Heart right ventricle (tissue), 16 donors: ENCODE measurements around the gene BTG2. TPM values are rescaled to one million over a fixed set of nuclear protein-coding genes. Genes with fewer than 3 reads are reported as not detected.

Experiments used
- ATAC-seq, 8 donors: fragments of 200-7000 bp; cut with Tn5 transposase; one replicate each; pipeline ENCODE4 v1.9.1; 2020; ENCODE audit warnings: mild to moderate bottlenecking in 8 of 8, moderate library complexity in 8 of 8, moderate number of reproducible peaks in 1 of 8
- DNase-seq, 2 donors: peaks; one replicate each; pipeline ENCODE4 v3.0.0-alpha.2; 2020
- H3K27ac ChIP-seq, 10 donors: fragments of 200-600 bp; sonication (generic) in 2 of 10; one replicate each; pipeline versions ENCODE4 v1.5.0 to v1.8.0; 2020 to 2022; ENCODE audit warnings: mild to moderate bottlenecking in 3 of 10
- H3K27me3 ChIP-seq, 7 donors: fragments of 200-600 bp; one replicate each; pipeline ENCODE4 v1.8.0; 2021 to 2022; ENCODE audit warnings: mild to moderate bottlenecking in 2 of 7
- H3K36me3 ChIP-seq, 9 donors: fragments of 200-600 bp; sonication (generic) in 1 of 9; one replicate each; pipeline versions ENCODE4 v1.5.0 to v1.8.0; 2020 to 2022; ENCODE audit warnings: mild to moderate bottlenecking in 2 of 9
- H3K4me1 ChIP-seq, 9 donors: fragments of 200-600 bp; sonication (generic) in 1 of 9; one replicate each; pipeline versions ENCODE4 v1.5.0 to v1.8.0; 2020 to 2022; ENCODE audit warnings: mild to moderate bottlenecking in 4 of 9
- H3K4me3 ChIP-seq, 10 donors: fragments of 200-600 bp; sonication (generic) in 2 of 10; one replicate each; pipeline versions ENCODE4 v1.5.0 to v1.8.0; 2020 to 2022; ENCODE audit warnings: mild to moderate bottlenecking in 7 of 10, moderate library complexity in 2 of 10
- H3K9me3 ChIP-seq, 11 donors: fragments of 200-600 bp in 10 of 11; sonication (generic) in 2 of 11; one replicate each; pipeline versions ENCODE4 v1.5.0 to v1.8.0; 2013 to 2022; ENCODE audit warnings: mild to moderate bottlenecking in 2 of 11, control low read depth in 1 of 11, moderate library complexity in 1 of 11
- WGBS, 2 donors: extraction: QIAGEN DNeasy Blood & Tissue Kit; methylation state at CpG; one replicate each; pipeline ENCODE4 v1.1.7; 2013; ENCODE audit warnings: inconsistent platforms in 1 of 2; 5-methylcytosine and 5-hydroxymethylcytosine counted together
- intact Hi-C, 10 donors: fragments of 100-400 bp; cut with DNase I; formaldehyde crosslinking; loops; one replicate each; pipeline versions ENCODE4 v1.11.1 to v1.14.2; 2022
- polyA plus RNA-seq, 2 donors: library from polyadenylated mRNA; stranded (reverse); fragments of 200-250 nt; gene quantifications; one replicate each; pipeline ENCODE4 v1.2.3, GENCODE V29; 2013
- total RNA-seq, 10 donors: library from RNA; stranded (reverse); fragmentation: NEBNext Ultra II Directional in 3 of 10; extraction: Animal tissue kit (Norgen Biotek cat#: 25700) in 3 of 10; gene quantifications; one replicate each; pipeline versions ENCODE4 v1.2.1 to v1.2.4, GENCODE V29; 2021 to 2023
- TF ChIP-seq, protein P1 (sequence below), 9 donors: fragments of 200-600 bp; sonication (generic) in 2 of 9; IDR thresholded peaks; one replicate each; pipeline versions ENCODE4 v1.5.0 to v1.8.0; 2021 to 2022; ENCODE audit warnings: antibody characterized with exemption in 9 of 9, mild to moderate bottlenecking in 5 of 9, moderate library complexity in 1 of 9
- donor health status: Arrhythmogenic right ventricular cardiomyopathy.
- donor health status: ischemic (EF 13 %, LVEDD 7.1; RV severe dilation, severe dysfunction).
- donor health status: healthy with polysubstance abuse.
- donor health status: DM: no; HTN: yes; CAD: no.
- donor health status: DM: no; HTN: no; CAD: no.
- donor health status: ischemic (EF 25% LVEDD 6.9; RV normal size, moderate dysfunction).
- donor health status: ischemic (EF 25% LVEDD 5.7; RV mildly dilated, moderate dysfunction).
- donor health status: healthy.
- donor health status: DM: yes; HTN: yes; CAD: no.
- donor health status: Ischemic cardiomyopathy.
- donor health status: ischemic (EF 35%, LVEDD 5.7; RV mildly dilated, moderate dysfunction).
- donor health status: nonischemic (EF 11% LVEDD 7.7; RV severe dilation, severe dysfunction).
- donor health status: DM: yes; HTN: yes; CAD: no.
- donor health status: PGD.
- donor health status: ischemic (EF 29% LVEDD 5.4; RV normal size, mild dysfunction).
- donor health status: nonischemic (EF 23%, LVEDD 6.1; RV moderate dilation, normal function).

BTG2 gene
- total and polyA plus RNA-seq, 12 donors, result 26.4 to 349 (median 54.2) TPM

DNA sequence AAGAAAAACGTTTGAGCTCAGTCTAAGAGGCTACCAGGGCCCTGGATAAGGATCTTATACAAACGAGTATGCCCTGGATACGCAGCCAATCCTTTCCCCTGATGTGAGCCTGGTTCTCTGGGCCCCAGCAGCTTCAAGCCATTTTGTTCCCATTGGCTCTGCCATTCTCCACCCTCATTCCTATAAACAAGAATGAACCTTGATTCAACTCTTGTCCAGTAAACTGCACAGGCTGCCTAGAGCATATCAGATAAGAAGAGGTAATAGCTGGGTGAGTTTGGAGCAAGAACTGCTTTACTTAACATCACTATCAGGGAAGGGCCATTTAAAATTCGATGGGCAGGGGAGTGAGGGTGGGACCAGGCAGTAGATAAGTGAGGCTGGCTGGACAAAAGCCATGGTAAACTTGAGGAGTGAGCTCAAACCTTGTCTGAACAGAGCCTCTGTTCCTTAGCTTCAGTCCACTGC lies 11.3 kb downstream of the BTG2 start:
- Histone ChIP-seq H3K4me1 (peaks cover 5 to 37% (median 20%) of the 10 kb centered on the region in 9 donors), H3K27ac (peak overlapping the region in 6 of 10 donors; percentile 1 to 43 (median 32)), H3K4me3 (no peak overlapping the region), H3K9me3 (no peaks in the 10 kb centered on the region), H3K27me3 (no peaks in the 10 kb centered on the region), H3K36me3 (no peaks in the 10 kb centered on the region)
- DNase-seq (no peak), ATAC-seq (peak; percentile 23 to 59 (median 41))
- 37 to 38% methylated on average over 4 of the region's 4 CpGs for WGBS, 2 donors
- TF ChIP-seq, protein P1, sequence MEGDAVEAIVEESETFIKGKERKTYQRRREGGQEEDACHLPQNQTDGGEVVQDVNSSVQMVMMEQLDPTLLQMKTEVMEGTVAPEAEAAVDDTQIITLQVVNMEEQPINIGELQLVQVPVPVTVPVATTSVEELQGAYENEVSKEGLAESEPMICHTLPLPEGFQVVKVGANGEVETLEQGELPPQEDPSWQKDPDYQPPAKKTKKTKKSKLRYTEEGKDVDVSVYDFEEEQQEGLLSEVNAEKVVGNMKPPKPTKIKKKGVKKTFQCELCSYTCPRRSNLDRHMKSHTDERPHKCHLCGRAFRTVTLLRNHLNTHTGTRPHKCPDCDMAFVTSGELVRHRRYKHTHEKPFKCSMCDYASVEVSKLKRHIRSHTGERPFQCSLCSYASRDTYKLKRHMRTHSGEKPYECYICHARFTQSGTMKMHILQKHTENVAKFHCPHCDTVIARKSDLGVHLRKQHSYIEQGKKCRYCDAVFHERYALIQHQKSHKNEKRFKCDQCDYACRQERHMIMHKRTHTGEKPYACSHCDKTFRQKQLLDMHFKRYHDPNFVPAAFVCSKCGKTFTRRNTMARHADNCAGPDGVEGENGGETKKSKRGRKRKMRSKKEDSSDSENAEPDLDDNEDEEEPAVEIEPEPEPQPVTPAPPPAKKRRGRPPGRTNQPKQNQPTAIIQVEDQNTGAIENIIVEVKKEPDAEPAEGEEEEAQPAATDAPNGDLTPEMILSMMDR (IDR thresholded peaks at IDR 0.05), result no peak
- intact Hi-C loops, result no loop called here

DNA sequence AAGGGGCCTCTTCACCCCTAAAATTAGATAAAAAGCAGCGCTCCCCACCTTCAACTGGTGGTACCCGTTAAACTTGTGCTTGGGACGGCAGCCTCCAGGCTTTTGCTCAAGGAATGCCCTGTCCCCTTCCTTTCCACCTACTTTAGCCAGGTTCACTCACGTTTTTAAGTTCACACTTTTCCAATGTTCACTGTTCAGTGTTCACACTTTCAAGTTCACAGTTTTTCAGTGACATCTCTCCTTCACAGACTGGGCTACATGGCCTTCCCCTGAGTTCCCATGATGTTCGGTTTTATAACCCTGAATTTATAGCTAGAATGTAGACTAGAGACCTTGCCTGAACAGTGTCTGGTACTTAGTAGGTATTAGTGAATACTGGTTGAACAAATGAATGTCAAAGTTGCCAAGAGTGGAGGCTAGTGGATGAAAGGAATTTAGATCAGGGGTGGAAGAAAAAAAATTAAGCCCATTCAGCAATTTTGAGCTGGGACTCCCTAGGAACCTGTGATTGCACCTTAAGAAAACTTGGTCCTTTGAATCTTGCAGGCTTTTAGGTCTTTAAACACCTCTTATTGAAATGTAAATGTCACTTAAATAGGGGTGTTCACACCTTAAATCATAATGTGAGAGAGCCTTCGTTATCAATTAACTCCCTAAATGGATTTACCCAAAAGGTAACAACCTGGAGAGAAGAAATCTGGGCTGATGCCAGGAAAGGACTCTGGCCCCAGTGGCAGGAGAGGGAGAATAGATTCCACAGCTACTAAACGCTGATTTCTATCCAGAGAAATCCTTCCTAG lies 12.3 kb downstream of the BTG2 start:
- Histone ChIP-seq H3K27ac (peak overlapping the region in 3 of 10 donors; percentile 19 to 43 (median 23)), H3K9me3 (no peaks in the 10 kb centered on the region), H3K4me3 (no peak overlapping the region), H3K4me1 (peaks cover 10 to 43% (median 30%) of the 10 kb centered on the region in 9 donors), H3K36me3 (no peaks in the 10 kb centered on the region), H3K27me3 (no peaks in the 10 kb centered on the region)
- 85% methylated on average over 7 of the region's 7 CpGs for WGBS, 2 donors
- TF ChIP-seq, protein P1 (IDR thresholded peaks at IDR 0.05), result no peak
- ATAC-seq (no peak), DNase-seq (no peak)
- intact Hi-C loops, result no loop called here

DNA sequence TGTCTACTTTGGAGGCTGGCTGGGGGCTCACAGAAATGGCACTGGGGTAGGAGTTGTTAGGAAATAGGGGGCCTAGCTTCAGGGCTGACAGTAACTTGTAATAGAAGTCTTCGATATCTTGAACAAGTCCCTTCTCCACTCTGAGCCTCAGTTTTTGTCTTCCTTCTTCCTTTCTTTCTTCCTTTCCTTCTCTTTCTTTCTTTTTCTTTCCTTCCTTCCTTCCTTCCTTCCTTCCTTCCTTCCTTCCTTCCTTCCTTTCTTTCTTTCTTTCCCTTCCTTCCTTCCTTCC lies 12.9 kb downstream of the BTG2 start:
- ATAC-seq, result no peak
- WGBS, 2 donors, result 100% methylated on average over 1 of the region's 1 CpG
- no peak for DNase-seq

DNA sequence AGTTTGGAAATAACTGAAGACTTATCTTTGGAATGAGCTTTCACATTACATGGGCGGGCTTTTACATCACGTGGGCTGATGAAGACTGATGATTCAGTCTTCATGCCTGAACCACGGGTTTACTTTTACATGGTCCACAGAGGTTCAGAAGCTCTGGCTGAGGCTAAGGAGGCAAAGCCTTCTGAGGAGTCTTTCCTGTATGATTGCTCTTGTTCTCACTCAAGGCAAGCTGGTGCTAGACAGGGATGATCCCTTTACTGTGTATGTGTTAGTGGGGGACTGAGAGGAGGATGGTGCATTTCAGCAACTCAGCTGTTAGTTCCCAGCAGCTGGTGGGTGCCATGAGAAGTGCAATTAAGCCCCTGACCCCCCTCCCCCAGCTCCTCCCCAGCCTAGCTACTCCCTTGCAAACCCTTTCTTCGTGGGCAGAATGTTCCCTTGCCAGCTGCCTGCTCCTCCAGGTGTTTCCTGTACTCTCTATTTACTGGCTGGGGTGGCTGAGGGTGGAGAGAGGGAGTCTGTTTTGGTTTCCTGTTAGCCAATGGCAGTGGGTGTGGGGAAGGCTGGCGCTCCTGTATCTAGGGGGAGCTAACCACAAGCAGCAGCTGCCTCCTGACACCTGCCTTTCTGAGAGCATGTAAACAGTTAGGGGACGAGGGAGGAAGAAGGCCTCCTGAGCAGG lies 15.4 kb downstream of the BTG2 start:
- DNase-seq, result peak in 1 of 2 donors; percentile 49
- peak in 5 of 8 donors; percentile 17 to 40 (median 23) for ATAC-seq
- intact Hi-C loops, result loop anchor here in 1 of 10 donors (2.0 kb wide), 1 partner anchor 14 kb away; no protein-coding TSS in a partner anchor
- Histone ChIP-seq H3K4me1 (peaks cover 27 to 74% (median 61%) of the 10 kb centered on the region in 9 donors), H3K27ac (peak overlapping the region in 9 of 10 donors; percentile 1 to 98 (median 91)), H3K27me3 (no peaks in the 10 kb centered on the region), H3K4me3 (no peak overlapping the region), H3K36me3 (no peaks in the 10 kb centered on the region), H3K9me3 (no peaks in the 10 kb centered on the region)
- WGBS, 2 donors, result 51 to 64% methylated on average over 6 of the region's 6 CpGs
- TF ChIP-seq, protein P1 (IDR thresholded peaks at IDR 0.05), result no peak

More for the DNA sequence above, 12.9 kb downstream of the BTG2 start:
- Histone ChIP-seq H3K36me3 (no peaks in the 10 kb centered on the region), H3K4me3 (no peak overlapping the region), H3K9me3 (no peaks in the 10 kb centered on the region), H3K27ac (no peak overlapping the region), H3K27me3 (no peaks in the 10 kb centered on the region), H3K4me1 (peaks cover 12 to 49% (median 35%) of the 10 kb centered on the region in 9 donors)
- TF ChIP-seq, protein P1 (IDR thresholded peaks at IDR 0.05), result no peak
- intact Hi-C loops, result no loop called here
